Measurements from ENCODE around the gene SLC20A1.

DNA sequence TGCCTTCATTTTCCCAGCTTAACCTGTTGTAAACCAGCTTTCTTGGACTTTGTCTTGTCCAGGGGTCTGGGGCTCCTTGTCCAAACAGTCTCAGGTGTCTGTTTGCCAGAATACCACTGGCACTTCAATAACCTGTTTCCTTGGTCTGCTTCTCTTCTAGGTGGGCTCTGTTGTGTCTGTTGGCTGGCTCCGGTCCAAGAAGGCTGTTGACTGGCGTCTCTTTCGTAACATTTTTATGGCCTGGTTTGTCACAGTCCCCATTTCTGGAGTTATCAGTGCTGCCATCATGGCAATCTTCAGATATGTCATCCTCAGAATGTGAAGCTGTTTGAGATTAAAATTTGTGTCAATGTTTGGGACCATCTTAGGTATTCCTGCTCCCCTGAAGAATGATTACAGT is 17.0 kb downstream of the SLC20A1 start:
- TF ChIP-seq POLR2AphosphoS5 (IDR thresholded peaks at IDR 0.05; ENCODE audit: low read depth, low read length) (no peak), TAF1 (IDR thresholded peaks at IDR 0.05; ENCODE audit: borderline replicate concordance, insufficient read depth, low read length) (no peak), SIN3A (IDR thresholded peaks at IDR 0.05; ENCODE audit: borderline replicate concordance, insufficient read depth, low read length) (no peak)
- TF ChIP-seq, protein P1, sequence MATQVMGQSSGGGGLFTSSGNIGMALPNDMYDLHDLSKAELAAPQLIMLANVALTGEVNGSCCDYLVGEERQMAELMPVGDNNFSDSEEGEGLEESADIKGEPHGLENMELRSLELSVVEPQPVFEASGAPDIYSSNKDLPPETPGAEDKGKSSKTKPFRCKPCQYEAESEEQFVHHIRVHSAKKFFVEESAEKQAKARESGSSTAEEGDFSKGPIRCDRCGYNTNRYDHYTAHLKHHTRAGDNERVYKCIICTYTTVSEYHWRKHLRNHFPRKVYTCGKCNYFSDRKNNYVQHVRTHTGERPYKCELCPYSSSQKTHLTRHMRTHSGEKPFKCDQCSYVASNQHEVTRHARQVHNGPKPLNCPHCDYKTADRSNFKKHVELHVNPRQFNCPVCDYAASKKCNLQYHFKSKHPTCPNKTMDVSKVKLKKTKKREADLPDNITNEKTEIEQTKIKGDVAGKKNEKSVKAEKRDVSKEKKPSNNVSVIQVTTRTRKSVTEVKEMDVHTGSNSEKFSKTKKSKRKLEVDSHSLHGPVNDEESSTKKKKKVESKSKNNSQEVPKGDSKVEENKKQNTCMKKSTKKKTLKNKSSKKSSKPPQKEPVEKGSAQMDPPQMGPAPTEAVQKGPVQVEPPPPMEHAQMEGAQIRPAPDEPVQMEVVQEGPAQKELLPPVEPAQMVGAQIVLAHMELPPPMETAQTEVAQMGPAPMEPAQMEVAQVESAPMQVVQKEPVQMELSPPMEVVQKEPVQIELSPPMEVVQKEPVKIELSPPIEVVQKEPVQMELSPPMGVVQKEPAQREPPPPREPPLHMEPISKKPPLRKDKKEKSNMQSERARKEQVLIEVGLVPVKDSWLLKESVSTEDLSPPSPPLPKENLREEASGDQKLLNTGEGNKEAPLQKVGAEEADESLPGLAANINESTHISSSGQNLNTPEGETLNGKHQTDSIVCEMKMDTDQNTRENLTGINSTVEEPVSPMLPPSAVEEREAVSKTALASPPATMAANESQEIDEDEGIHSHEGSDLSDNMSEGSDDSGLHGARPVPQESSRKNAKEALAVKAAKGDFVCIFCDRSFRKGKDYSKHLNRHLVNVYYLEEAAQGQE (IDR thresholded peaks at IDR 0.05; ENCODE audit: insufficient read depth in 1 of 2, low read depth in 2 of 2, low read length in 2 of 2) = no peak

All from PFSK-1 (cell line).